ENCODE measurements around the gene AATF.

DNA sequence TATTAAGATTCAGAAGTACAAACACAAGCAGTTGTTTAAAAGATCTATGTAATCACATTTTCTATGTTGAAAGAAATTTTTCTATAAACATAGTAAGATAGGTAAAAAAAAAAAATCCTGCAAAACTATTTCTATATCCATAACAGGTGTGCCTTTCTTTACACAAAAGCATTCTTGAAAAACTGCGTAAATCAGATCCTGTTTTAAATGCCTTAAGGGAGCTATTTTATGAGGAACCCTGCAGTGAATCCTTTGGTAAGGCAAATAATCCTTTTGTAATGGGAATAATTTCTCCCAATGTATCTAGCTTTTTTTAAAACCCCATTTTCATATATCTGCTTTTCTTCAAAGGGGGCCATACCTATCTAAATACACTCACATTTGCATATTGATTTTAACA lies 157.3 kb downstream of the AATF start:
- TF ChIP-seq POLR2AphosphoS5 (IDR thresholded peaks at IDR 0.05), result no peak
- TF ChIP-seq, protein P1, sequence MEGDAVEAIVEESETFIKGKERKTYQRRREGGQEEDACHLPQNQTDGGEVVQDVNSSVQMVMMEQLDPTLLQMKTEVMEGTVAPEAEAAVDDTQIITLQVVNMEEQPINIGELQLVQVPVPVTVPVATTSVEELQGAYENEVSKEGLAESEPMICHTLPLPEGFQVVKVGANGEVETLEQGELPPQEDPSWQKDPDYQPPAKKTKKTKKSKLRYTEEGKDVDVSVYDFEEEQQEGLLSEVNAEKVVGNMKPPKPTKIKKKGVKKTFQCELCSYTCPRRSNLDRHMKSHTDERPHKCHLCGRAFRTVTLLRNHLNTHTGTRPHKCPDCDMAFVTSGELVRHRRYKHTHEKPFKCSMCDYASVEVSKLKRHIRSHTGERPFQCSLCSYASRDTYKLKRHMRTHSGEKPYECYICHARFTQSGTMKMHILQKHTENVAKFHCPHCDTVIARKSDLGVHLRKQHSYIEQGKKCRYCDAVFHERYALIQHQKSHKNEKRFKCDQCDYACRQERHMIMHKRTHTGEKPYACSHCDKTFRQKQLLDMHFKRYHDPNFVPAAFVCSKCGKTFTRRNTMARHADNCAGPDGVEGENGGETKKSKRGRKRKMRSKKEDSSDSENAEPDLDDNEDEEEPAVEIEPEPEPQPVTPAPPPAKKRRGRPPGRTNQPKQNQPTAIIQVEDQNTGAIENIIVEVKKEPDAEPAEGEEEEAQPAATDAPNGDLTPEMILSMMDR (IDR thresholded peaks at IDR 0.05), result no peak

Measured in breast epithelium (tissue), 3 donors.